ENCODE results near the gene PDPK1. TPM values are rescaled to one million over a fixed set of nuclear protein-coding genes. Genes with fewer than 3 reads are reported as not detected.
"Not testable (repeated sequence)": the region's sequence is repeated elsewhere in the genome, so short reads cannot be mapped to it uniquely, and the experiment has no call there.

The PDPK1 gene
- total RNA-seq, 1 experiment from 2014 or later = 31.6 TPM

- H3K27ac ChIP-seq (ENCODE audit: low read depth, low read length, poor library complexity, severe bottlenecking); H3K27me3 ChIP-seq (replicated peaks; ENCODE audit: insufficient read depth, low read depth, low read length, poor library complexity); DNase-seq (ENCODE audit: low spot score); H3K4me1 ChIP-seq (ENCODE audit: insufficient read depth, low read length, poor library complexity, severe bottlenecking); intact Hi-C loops (cut with micrococcal nuclease; ENCODE audit: unreplicated experiment); POLR2A ChIA-PET (ENCODE audit: low non-redundant PET); BruUV-seq (replicated peaks); H3K9me3 ChIP-seq (ENCODE audit: low read depth, low read length, poor library complexity, severe bottlenecking); H3K36me3 ChIP-seq (ENCODE audit: insufficient read depth, low read length, poor library complexity, severe bottlenecking); H3K4me3 ChIP-seq (ENCODE audit: low read depth, low read length, poor library complexity, severe bottlenecking); CTCF ChIA-PET: not testable (repeated sequence)
- TF ChIP-seq CTCF (conservative IDR thresholded peaks at IDR 0.05; ENCODE audit: low read depth, low read length) = peak; percentile 41
Observed at GRCh38 chr16:2539845-2540458, 2.1 kb downstream of the PDPK1 start.

- H3K27ac ChIP-seq (ENCODE audit: low read depth, low read length, poor library complexity, severe bottlenecking); POLR2A ChIA-PET (ENCODE audit: low non-redundant PET); intact Hi-C loops (cut with micrococcal nuclease; ENCODE audit: unreplicated experiment); H3K27me3 ChIP-seq (replicated peaks; ENCODE audit: insufficient read depth, low read depth, low read length, poor library complexity); DNase-seq (ENCODE audit: low spot score); H3K4me1 ChIP-seq (ENCODE audit: insufficient read depth, low read length, poor library complexity, severe bottlenecking); CTCF ChIA-PET; H3K9me3 ChIP-seq (ENCODE audit: low read depth, low read length, poor library complexity, severe bottlenecking); H3K4me3 ChIP-seq (ENCODE audit: low read depth, low read length, poor library complexity, severe bottlenecking); BruUV-seq (replicated peaks); H3K36me3 ChIP-seq (ENCODE audit: insufficient read depth, low read length, poor library complexity, severe bottlenecking): not testable (repeated sequence)
Observed at GRCh38 chr16:2540912-2541311, 3.1 kb downstream of the PDPK1 start.

- BruUV-seq (replicated peaks); H3K27me3 ChIP-seq (replicated peaks; ENCODE audit: insufficient read depth, low read depth, low read length, poor library complexity); H3K4me1 ChIP-seq (ENCODE audit: insufficient read depth, low read length, poor library complexity, severe bottlenecking); POLR2A ChIA-PET (ENCODE audit: low non-redundant PET); H3K27ac ChIP-seq (ENCODE audit: low read depth, low read length, poor library complexity, severe bottlenecking); H3K4me3 ChIP-seq (ENCODE audit: low read depth, low read length, poor library complexity, severe bottlenecking); intact Hi-C loops (cut with micrococcal nuclease; ENCODE audit: unreplicated experiment); H3K36me3 ChIP-seq (ENCODE audit: insufficient read depth, low read length, poor library complexity, severe bottlenecking); DNase-seq (ENCODE audit: low spot score); CTCF ChIA-PET; H3K9me3 ChIP-seq (ENCODE audit: low read depth, low read length, poor library complexity, severe bottlenecking): not testable (repeated sequence)
Observed at GRCh38 chr16:2541409-2541808, 3.6 kb downstream of the PDPK1 start.

- CTCF ChIA-PET; BruUV-seq (replicated peaks): not testable (repeated sequence)
- POLR2A ChIA-PET (ENCODE audit: low non-redundant PET) = interaction anchor here (0.6 to 0.7 kb wide), 2 partner anchors 24 to 194 kb away, joined by 3 to 6 read pairs; partner anchors contain the start of gene AMDHD2
Observed at GRCh38 chr16:2543771-2544170, 6.0 kb downstream of the PDPK1 start.

GRCh38 chr16:2550283-2550878 is 12.6 kb downstream of the PDPK1 start:
- intact Hi-C loops (cut with micrococcal nuclease; ENCODE audit: unreplicated experiment); H3K4me3 ChIP-seq (ENCODE audit: low read depth, low read length, poor library complexity, severe bottlenecking); H3K36me3 ChIP-seq (ENCODE audit: insufficient read depth, low read length, poor library complexity, severe bottlenecking); H3K9me3 ChIP-seq (ENCODE audit: low read depth, low read length, poor library complexity, severe bottlenecking); H3K27ac ChIP-seq (ENCODE audit: low read depth, low read length, poor library complexity, severe bottlenecking); H3K27me3 ChIP-seq (replicated peaks; ENCODE audit: insufficient read depth, low read depth, low read length, poor library complexity); BruUV-seq (replicated peaks); POLR2A ChIA-PET (ENCODE audit: low non-redundant PET); CTCF ChIA-PET; DNase-seq (ENCODE audit: low spot score); H3K4me1 ChIP-seq (ENCODE audit: insufficient read depth, low read length, poor library complexity, severe bottlenecking): not testable (repeated sequence)

More at GRCh38 chr16:2543771-2544170, 6.0 kb downstream of the PDPK1 start:
- H3K27ac ChIP-seq (ENCODE audit: low read depth, low read length, poor library complexity, severe bottlenecking); H3K36me3 ChIP-seq (ENCODE audit: insufficient read depth, low read length, poor library complexity, severe bottlenecking); H3K4me1 ChIP-seq (ENCODE audit: insufficient read depth, low read length, poor library complexity, severe bottlenecking); H3K9me3 ChIP-seq (ENCODE audit: low read depth, low read length, poor library complexity, severe bottlenecking); H3K27me3 ChIP-seq (replicated peaks; ENCODE audit: insufficient read depth, low read depth, low read length, poor library complexity); H3K4me3 ChIP-seq (ENCODE audit: low read depth, low read length, poor library complexity, severe bottlenecking); DNase-seq (ENCODE audit: low spot score); intact Hi-C loops (cut with micrococcal nuclease; ENCODE audit: unreplicated experiment): not testable (repeated sequence)
